Subcutaneous adipose tissue (tissue), 4 donors: ENCODE results near the gene ATP10B. TPM values are rescaled to one million over a fixed set of nuclear protein-coding genes. Genes with fewer than 3 reads are reported as not detected.

ENCODE experiments used
- CTCF ChIP-seq: fragments of 450-650 bp; IDR thresholded peaks from one replicate; pipeline ENCODE4 v1.5.1; 2016; ENCODE audit warnings: low read depth, mild to moderate bottlenecking, control low read depth, antibody characterized with exemption, moderate library complexity
- total RNA-seq, 4 donors: library from RNA; depleted of rRNA; stranded (reverse); fragments of >200 nt; gene quantifications; one replicate each; pipeline ENCODE4 v1.1.0, GENCODE V29; 2016

ATP10B gene
- total RNA-seq, 4 donors from 2014 or later, result under 0.01 TPM; not detected in 3

DNA sequence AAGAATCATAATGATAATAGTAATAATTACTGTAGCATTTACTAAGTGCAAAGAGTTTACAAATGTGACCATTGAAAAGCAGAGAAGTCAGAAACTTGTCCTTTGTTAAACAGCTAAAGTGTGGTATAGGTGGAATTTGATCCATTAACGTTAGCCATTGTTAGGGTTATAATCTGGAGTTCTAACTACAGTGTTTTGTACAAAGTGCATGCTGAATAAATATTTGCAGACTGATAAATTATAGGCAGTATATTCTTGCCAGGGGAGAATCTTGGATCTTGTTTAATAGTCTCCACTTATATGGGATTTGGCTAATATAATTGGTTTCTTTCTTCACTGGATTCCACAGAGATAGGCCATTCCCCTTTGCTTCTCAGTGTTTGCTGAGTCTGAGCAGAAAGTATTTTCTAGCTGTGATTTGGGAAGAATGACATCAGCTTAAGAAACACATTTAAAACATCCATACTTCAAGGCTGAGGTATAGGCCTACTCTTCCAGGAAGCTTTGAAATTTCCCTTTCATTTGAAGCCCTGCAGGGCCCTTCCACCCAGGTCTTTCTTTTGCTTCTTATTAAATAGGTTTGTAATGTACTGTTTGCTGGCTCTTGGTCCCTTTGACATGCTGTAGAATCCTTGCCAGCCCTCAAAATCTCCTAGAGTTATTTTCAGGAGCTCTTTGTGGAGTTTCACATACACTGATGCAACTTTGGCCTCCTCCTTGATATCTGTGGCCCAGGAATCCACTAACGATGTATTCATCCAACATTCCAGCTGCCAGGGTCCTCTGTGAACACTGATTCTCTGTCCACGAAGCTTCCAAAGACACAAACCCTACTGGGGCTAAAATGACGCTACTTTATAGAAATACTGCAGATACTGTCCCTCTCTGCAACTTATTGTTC is 51.4 kb downstream of the ATP10B start:
- TF ChIP-seq CTCF, result no peak

GRCh38 chr5:160799184-160799583 is 52.8 kb downstream of the ATP10B start:
- no peak for TF ChIP-seq CTCF

GRCh38 chr5:160797020-160797419 is 55.0 kb downstream of the ATP10B start:
- TF ChIP-seq CTCF, result no peak

DNA sequence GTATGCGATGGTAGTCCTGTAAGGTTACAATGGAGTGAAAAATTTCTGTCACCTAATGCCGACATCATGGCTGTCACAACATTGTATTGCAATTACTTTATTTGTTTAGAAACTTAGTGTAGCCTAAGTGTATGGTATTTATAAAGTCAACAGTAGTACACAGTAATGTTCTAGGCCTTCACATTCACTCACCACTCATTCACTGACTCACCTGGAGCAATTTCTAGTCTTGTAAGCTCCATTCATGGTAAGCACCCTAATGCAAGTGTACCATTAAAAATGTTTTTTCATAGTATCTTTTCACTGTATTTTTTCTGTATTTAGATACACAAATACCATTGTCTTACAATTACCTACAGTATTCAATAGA is 58.5 kb downstream of the ATP10B start:
- TF ChIP-seq CTCF, result no peak

DNA sequence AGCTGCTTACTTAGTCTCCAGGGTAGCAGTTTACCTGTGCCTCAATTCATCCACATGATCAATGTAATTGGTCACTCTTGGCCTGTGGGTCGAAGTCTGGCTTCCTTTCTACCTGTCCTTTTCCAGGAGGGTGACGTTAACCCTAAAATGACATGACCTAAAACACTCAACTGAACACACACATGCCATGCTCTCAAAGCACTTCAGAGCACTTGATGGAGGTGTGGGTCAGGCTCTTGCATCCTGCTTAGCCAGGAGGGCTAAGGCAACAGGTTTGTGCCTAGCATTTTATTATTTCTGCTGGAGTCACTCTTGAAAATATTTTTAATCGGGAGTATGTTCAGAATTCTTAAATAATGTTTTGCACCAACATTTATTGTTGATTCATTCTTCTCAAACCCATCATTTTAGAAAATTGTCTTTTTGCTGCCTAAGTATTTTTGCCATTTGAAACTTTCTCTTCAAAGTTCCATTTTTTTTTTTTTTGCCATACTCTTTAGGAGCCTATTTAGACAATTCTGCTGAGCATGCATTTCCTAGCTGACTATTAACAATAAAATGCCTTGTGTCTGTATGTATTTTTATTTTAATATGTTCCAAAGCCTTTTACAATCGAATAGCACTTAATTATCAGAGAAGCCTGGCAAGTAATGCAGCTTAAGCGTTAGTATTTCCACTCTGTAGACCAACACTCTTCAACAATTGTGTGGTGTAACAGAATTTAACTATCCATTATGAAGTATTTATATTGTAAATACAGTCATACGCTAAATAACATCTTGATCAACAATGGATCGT is 59.1 kb downstream of the ATP10B start:
- no peak for TF ChIP-seq CTCF

DNA sequence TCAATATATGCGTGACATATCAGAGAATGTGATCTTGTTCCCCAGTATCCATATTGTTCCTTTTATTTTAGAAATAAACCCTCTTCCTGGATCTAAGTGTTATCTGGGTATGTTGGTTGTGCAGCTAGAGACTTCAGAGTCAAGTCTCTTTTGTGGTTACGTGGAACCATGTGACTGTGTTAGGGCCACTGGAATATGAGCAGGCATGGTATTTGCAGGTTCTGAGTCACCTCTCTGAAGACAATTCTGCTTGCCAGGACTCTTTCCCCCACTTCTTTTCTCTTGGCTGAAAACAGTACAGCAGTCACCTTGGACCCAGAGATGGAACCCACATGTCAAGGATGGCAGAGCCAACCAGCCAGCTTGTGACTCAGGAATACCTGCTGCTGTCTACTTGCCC is 59.7 kb downstream of the ATP10B start:
- no peak for TF ChIP-seq CTCF

DNA sequence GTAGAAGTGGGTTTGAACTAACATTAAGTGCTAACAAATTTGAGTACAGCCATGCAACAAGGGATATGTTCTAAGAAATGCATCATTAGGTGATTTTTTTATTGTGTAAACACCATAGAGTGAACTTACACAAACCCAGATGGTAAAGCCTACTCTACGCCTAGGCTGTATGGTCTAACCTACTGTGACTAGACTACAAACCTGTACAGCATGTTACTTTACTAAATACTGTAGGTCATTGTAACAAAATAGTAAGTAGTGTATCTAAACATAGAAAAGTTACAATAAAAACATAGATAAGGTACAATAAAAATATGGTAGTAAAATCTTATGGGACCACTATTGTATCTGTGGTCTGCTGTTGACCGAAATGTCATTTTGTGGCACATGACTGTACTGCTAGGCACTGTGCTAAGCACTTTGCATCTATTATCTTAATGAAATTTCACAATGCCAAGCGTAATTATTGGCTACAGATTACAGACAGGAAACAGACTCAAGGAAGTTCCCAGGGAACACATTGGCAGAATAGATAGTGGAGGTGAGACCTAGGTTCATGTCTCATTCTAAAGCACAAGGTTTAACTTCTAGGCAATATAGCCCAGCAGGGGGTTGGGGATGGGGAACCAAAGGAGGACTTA is 62.7 kb downstream of the ATP10B start:
- TF ChIP-seq CTCF, result no peak
